Rectal smooth muscle tissue (tissue), 1 donor: ENCODE results near the gene NXPH4.

Experiments used
- H3K27ac ChIP-seq: one replicate; pipeline ENCODE4 v1.7.0; 2013; ENCODE audit warnings: low read depth, low read length, inconsistent platforms
- H3K27me3 ChIP-seq: one replicate; pipeline ENCODE4 v1.7.0; 2013; ENCODE audit warnings: low read length; ENCODE audit not compliant: control insufficient read depth, insufficient read depth
- H3K36me3 ChIP-seq: one replicate; pipeline ENCODE4 v1.7.0; 2013; ENCODE audit warnings: low read length; ENCODE audit not compliant: control insufficient read depth, insufficient read depth
- H3K4me1 ChIP-seq: one replicate; pipeline ENCODE4 v1.7.0; 2013; ENCODE audit warnings: low read length; ENCODE audit not compliant: control insufficient read depth, insufficient read depth
- H3K4me3 ChIP-seq: one replicate; pipeline ENCODE4 v1.7.0; 2013; ENCODE audit warnings: low read length
- H3K9ac ChIP-seq: one replicate; pipeline ENCODE4 v1.7.0; 2013; ENCODE audit warnings: low read length

Gene NXPH4

DNA sequence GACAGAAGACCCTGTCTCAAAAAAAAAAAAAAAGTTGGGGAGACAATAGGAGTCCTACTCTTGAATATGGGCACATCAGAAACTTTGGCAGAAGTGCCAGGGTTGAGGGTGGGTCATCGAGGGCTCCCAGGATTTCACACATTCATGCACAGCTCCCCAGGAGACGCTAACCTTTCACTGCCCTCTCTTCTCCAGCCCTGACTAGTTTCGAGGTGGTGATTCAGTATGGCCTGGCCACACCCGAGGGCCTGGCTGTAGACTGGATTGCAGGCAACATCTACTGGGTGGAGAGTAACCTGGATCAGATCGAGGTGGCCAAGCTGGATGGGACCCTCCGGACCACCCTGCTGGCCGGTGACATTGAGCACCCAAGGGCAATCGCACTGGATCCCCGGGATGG lies 39.7 kb upstream of the NXPH4 start:
- H3K9ac ChIP-seq = no peak overlapping the region
- H3K27ac ChIP-seq = no peak overlapping the region
- no peaks in the 10 kb centered on the region for H3K4me1 ChIP-seq
- peaks cover 59% of the 10 kb centered on the region for H3K36me3 ChIP-seq
- no peak overlapping the region for H3K4me3 ChIP-seq
- no peaks in the 10 kb centered on the region for H3K27me3 ChIP-seq

GRCh38 chr12:57177354-57177753 lies 39.2 kb upstream of the NXPH4 start:
- Histone ChIP-seq H3K9ac (no peak overlapping the region), H3K27ac (no peak overlapping the region), H3K4me1 (no peaks in the 10 kb centered on the region), H3K36me3 (peaks cover 59% of the 10 kb centered on the region), H3K4me3 (no peak overlapping the region), H3K27me3 (no peaks in the 10 kb centered on the region)

DNA sequence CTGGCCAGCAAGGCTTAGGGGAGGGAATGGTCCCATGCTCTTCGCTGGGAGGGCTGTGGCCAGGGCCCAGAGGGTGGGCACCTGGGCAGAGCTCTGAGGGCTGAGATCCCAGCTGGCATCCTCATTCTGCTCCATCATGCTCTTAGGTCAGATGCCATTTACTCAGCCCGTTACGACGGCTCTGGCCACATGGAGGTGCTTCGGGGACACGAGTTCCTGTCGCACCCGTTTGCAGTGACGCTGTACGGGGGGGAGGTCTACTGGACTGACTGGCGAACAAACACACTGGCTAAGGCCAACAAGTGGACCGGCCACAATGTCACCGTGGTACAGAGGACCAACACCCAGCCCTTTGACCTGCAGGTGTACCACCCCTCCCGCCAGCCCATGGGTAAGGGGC lies 38.4 kb upstream of the NXPH4 start:
- H3K27me3 ChIP-seq = no peaks in the 10 kb centered on the region
- H3K9ac ChIP-seq = no peak overlapping the region
- no peak overlapping the region for H3K4me3 ChIP-seq
- no peak overlapping the region for H3K27ac ChIP-seq
- no peaks in the 10 kb centered on the region for H3K4me1 ChIP-seq
- peaks cover 53% of the 10 kb centered on the region for H3K36me3 ChIP-seq

DNA sequence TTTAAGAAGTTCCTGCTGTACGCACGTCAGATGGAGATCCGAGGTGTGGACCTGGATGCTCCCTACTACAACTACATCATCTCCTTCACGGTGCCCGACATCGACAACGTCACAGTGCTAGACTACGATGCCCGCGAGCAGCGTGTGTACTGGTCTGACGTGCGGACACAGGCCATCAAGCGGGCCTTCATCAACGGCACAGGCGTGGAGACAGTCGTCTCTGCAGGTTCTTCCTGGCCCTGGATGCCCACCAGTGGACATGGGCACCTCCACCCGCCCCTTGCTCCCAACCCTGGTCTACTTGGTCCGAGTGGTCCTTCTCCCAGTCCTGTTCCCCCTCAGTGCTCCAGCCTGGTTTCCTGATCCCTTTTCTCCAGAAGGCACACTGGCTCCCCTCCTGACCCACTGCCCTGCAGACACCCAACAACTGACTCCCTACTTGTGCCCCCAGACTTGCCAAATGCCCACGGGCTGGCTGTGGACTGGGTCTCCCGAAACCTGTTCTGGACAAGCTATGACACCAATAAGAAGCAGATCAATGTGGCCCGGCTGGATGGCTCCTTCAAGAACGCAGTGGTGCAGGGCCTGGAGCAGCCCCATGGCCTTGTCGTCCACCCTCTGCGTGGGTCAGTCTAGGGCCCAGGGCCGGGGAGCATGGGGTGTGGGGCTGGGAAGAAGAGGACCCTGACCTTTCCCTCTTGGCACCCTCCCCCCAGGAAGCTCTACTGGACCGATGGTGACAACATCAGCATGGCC lies 37.1 kb upstream of the NXPH4 start:
- H3K4me3 ChIP-seq = no peak overlapping the region
- H3K36me3 ChIP-seq = peaks cover 48% of the 10 kb centered on the region
- H3K27ac ChIP-seq = no peak overlapping the region
- H3K27me3 ChIP-seq = no peaks in the 10 kb centered on the region
- no peak overlapping the region for H3K9ac ChIP-seq
- no peaks in the 10 kb centered on the region for H3K4me1 ChIP-seq

- Histone ChIP-seq H3K9ac (no peak overlapping the region), H3K4me1 (no peaks in the 10 kb centered on the region), H3K36me3 (peaks cover 56% of the 10 kb centered on the region)
These were observed 36.1 kb upstream of the NXPH4 start for GRCh38 chr12:57180321-57180989.

DNA sequence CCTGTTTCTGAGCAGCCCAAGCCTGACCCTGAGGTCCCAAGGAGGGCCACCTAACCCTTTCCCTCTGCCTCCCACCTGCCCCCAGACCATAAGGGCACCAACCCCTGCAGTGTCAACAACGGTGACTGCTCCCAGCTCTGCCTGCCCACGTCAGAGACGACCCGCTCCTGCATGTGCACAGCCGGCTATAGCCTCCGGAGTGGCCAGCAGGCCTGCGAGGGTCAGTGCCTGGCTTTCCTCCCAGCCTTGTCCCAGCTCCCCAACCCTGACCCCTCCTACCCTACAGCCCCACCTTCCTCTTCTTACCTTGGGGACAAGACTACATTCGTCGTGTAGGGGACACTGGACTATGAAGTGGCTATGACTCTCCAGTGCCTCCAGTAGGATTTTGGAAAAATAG lies 35.5 kb upstream of the NXPH4 start:
- Histone ChIP-seq H3K9ac (no peak overlapping the region), H3K36me3 (peaks cover 55% of the 10 kb centered on the region), H3K4me3 (no peak overlapping the region), H3K27me3 (no peaks in the 10 kb centered on the region), H3K27ac (no peak overlapping the region), H3K4me1 (no peaks in the 10 kb centered on the region)

More at GRCh38 chr12:57180321-57180989, 36.1 kb upstream of the NXPH4 start:
- H3K27ac ChIP-seq = no peak overlapping the region
- no peaks in the 10 kb centered on the region for H3K27me3 ChIP-seq
- no peak overlapping the region for H3K4me3 ChIP-seq

DNA sequence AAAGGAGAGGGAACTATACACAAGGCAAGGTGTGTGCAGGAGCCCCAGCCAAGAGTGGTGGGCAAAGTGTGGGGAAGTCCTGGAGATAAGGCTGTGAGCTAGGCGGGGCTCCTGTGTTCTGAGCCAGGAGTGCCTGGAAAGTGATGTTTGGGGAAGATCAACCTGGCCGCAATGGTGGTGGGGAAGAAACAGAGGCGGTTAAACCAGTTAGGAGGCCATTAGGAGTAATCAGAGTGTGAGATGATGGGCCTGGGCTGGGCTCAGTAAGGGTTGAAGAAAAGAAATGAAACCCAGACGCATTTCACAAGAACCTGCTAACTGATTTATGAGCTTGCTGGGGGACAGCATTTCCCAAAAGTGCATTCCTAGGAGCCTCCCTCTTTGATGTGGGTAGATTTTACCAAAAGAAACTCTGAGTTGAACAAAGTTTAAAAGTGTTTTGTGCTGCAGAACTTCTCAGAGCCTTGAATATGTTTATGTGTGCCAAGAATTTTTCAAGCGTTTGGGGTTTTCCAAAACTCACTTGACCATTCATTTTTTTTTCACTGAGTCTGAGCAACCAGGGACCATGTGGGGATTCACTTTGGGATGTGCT lies 34.9 kb upstream of the NXPH4 start:
- H3K4me1 ChIP-seq = no peaks in the 10 kb centered on the region
- H3K27me3 ChIP-seq = no peaks in the 10 kb centered on the region
- H3K27ac ChIP-seq = no peak overlapping the region
- no peak overlapping the region for H3K4me3 ChIP-seq
- H3K36me3 ChIP-seq = peaks cover 53% of the 10 kb centered on the region
- H3K9ac ChIP-seq = no peak overlapping the region

GRCh38 chr12:57182918-57183575 lies 33.5 kb upstream of the NXPH4 start:
- peaks cover 55% of the 10 kb centered on the region for H3K36me3 ChIP-seq
- no peak overlapping the region for H3K9ac ChIP-seq
- H3K4me3 ChIP-seq = no peak overlapping the region
- H3K4me1 ChIP-seq = no peaks in the 10 kb centered on the region
- H3K27ac ChIP-seq = no peak overlapping the region
- no peaks in the 10 kb centered on the region for H3K27me3 ChIP-seq

- no peak overlapping the region for H3K27ac ChIP-seq
- H3K4me1 ChIP-seq = no peaks in the 10 kb centered on the region
- no peak overlapping the region for H3K4me3 ChIP-seq
- H3K9ac ChIP-seq = no peak overlapping the region
- no peaks in the 10 kb centered on the region for H3K27me3 ChIP-seq
- H3K36me3 ChIP-seq = peaks cover 44% of the 10 kb centered on the region
These were observed 32.5 kb upstream of the NXPH4 start for GRCh38 chr12:57183939-57184725.

DNA sequence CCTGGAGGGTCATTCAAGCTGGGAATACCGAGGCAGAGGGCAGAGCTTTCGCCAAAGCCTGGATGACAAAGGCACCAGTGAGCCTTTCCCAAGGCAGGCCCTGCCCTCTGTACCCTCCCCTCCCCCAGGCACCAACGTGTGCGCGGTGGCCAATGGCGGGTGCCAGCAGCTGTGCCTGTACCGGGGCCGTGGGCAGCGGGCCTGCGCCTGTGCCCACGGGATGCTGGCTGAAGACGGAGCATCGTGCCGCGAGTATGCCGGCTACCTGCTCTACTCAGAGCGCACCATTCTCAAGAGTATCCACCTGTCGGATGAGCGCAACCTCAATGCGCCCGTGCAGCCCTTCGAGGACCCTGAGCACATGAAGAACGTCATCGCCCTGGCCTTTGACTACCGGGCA lies 31.2 kb upstream of the NXPH4 start:
- Histone ChIP-seq H3K27ac (no peak overlapping the region), H3K36me3 (peaks cover 43% of the 10 kb centered on the region), H3K9ac (no peak overlapping the region), H3K4me3 (no peak overlapping the region), H3K27me3 (no peaks in the 10 kb centered on the region), H3K4me1 (peaks cover 3% of the 10 kb centered on the region)

- Histone ChIP-seq H3K4me1 (peaks cover 3% of the 10 kb centered on the region), H3K27me3 (no peaks in the 10 kb centered on the region), H3K27ac (no peak overlapping the region), H3K4me3 (no peak overlapping the region), H3K9ac (no peak overlapping the region), H3K36me3 (peaks cover 44% of the 10 kb centered on the region)
These were observed 30.6 kb upstream of the NXPH4 start for GRCh38 chr12:57185906-57186508.
